GM21367 (cell line): ENCODE results near the gene MRTFA.

Experiments
- ATAC-seq: cut with Tn5 transposase; IDR thresholded peaks from one replicate; pipeline ENCODE4 v1.9.1; 2021; ENCODE audit not compliant: unreplicated experiment

Gene MRTFA

GRCh38 chr22:40366068-40366467 is 270.5 kb downstream of the MRTFA start:
- ATAC-seq: no peak

DNA sequence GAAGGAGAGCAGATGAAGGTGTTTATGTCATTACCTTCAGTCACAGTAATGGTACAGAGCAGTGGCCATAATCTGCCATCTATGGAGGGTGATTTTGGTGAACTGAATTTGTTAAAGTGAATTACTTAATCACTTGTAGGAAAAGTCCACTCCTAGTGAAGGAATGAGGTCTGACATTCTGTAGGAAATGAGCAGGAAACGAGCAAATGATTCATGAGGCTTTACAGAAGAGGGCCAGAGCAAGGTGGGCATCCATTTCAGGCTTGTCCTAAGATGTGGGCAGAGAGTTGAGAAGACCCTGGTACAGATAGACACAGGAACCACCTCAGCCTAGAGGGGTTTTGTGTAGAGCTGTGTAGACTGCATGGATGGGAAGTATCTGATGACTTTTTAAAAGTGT is 272.1 kb downstream of the MRTFA start:
- no peak for ATAC-seq

DNA sequence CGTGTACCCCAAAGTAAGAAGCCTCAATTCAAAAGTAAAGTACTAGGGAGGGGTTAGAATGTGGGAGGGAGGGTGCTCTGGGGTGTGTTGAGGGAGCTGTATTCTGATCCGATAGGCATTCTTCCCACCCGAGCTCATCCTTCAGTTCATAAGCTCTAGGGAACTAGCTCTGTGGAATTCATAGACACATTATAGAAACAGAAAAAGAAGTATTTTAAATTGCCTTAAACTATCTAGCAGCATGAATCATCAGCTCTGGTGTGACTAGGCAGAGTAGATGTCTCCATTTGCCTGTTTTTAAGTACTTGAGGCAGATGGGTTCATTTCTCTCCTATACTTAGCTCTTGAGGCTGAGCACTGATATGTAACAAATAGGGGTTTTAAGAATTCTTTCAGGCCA is 273.5 kb downstream of the MRTFA start:
- ATAC-seq: no peak

GRCh38 chr22:40361100-40361499 is 275.4 kb downstream of the MRTFA start:
- no peak for ATAC-seq
